BE2C (cell line): ENCODE results near the gene ARL6IP5.

Source experiments
- DNase-seq: peaks from one replicate; pipeline ENCODE4 v3.0.0-alpha.2; 2020
- H3K27me3 ChIP-seq: fragments of 250-450 bp; sonication (Bioruptor Pico); 2 replicates; pipeline ENCODE4 v1.5.1; 2020; ENCODE audit warnings: mild to moderate bottlenecking
- H3K36me3 ChIP-seq: fragments of 250-450 bp; sonication (Bioruptor Pico); 2 replicates; pipeline ENCODE4 v1.5.1; 2020; ENCODE audit warnings: mild to moderate bottlenecking
- H3K4me1 ChIP-seq: fragments of 250-450 bp; sonication (Bioruptor Pico); 2 replicates; pipeline ENCODE4 v1.5.1; 2020
- H3K4me3 ChIP-seq: 2 replicates; pipeline ENCODE4 v1.5.1; 2011; ENCODE audit warnings: low read depth, low read length
- H3K9me3 ChIP-seq: fragments of 250-450 bp; sonication (Bioruptor Pico); 2 replicates; pipeline ENCODE4 v1.5.1; 2020
- CTCF ChIP-seq: IDR thresholded peaks from 2 replicates; pipeline ENCODE4 v1.5.1; 2012; ENCODE audit warnings: mild to moderate bottlenecking, low read depth, low read length

Gene ARL6IP5

GRCh38 chr3:69097407-69098086 is 12.8 kb downstream of the ARL6IP5 start:
- DNase-seq = no peak
- Histone ChIP-seq H3K4me3 (no peak overlapping the region), H3K4me1 (no peaks in the 10 kb centered on the region), H3K9me3 (no peaks in the 10 kb centered on the region), H3K36me3 (peaks cover 16% of the 10 kb centered on the region; the same call in 1 of the 2 replicates), H3K27me3 (no peaks in the 10 kb centered on the region)
- no peak for TF ChIP-seq CTCF

GRCh38 chr3:69099576-69099975 is 14.8 kb downstream of the ARL6IP5 start:
- no peak for DNase-seq
- Histone ChIP-seq H3K36me3 (peaks cover 23% of the 10 kb centered on the region), H3K4me1 (no peaks in the 10 kb centered on the region), H3K9me3 (no peaks in the 10 kb centered on the region), H3K4me3 (no peak overlapping the region), H3K27me3 (no peaks in the 10 kb centered on the region)
- no peak for TF ChIP-seq CTCF

- Histone ChIP-seq H3K27me3 (no peaks in the 10 kb centered on the region), H3K9me3 (no peaks in the 10 kb centered on the region), H3K36me3 (peaks cover 31% of the 10 kb centered on the region), H3K4me1 (no peaks in the 10 kb centered on the region), H3K4me3 (no peak overlapping the region)
- DNase-seq = no peak
- no peak for TF ChIP-seq CTCF
Observed at GRCh38 chr3:69102384-69102783, 17.6 kb downstream of the ARL6IP5 start.

- Histone ChIP-seq H3K9me3 (no peaks in the 10 kb centered on the region), H3K4me3 (no peak overlapping the region), H3K36me3 (peaks cover 31% of the 10 kb centered on the region), H3K4me1 (no peaks in the 10 kb centered on the region), H3K27me3 (no peaks in the 10 kb centered on the region)
- TF ChIP-seq CTCF = no peak
- no peak for DNase-seq
Observed at GRCh38 chr3:69103123-69103522, 18.4 kb downstream of the ARL6IP5 start.

- peaks cover 31% of the 10 kb centered on the region for H3K36me3 ChIP-seq
- TF ChIP-seq CTCF = no peak
- no peaks in the 10 kb centered on the region for H3K4me1 ChIP-seq
- no peak overlapping the region for H3K4me3 ChIP-seq
- no peak for DNase-seq
- no peaks in the 10 kb centered on the region for H3K27me3 ChIP-seq
- H3K9me3 ChIP-seq = no peaks in the 10 kb centered on the region
Observed at GRCh38 chr3:69104586-69104985, 19.8 kb downstream of the ARL6IP5 start.

- TF ChIP-seq CTCF = no peak
- Histone ChIP-seq H3K9me3 (no peaks in the 10 kb centered on the region), H3K4me3 (no peak overlapping the region), H3K4me1 (no peaks in the 10 kb centered on the region), H3K27me3 (no peaks in the 10 kb centered on the region), H3K36me3 (peaks cover 31% of the 10 kb centered on the region)
- no peak for DNase-seq
Observed at GRCh38 chr3:69105320-69105719, 20.6 kb downstream of the ARL6IP5 start.
